IPS-18a (cell line): ENCODE data around the gene CCR5AS.
"Not testable (repeated sequence)": the region's sequence is repeated elsewhere in the genome, so short reads cannot be mapped to it uniquely, and the experiment has no call there.

Source experiments
- H3K27ac ChIP-seq: one replicate; pipeline ENCODE4 v1.5.1; 2013; ENCODE audit warnings: low read length
- H3K27me3 ChIP-seq: one replicate; pipeline ENCODE4 v1.6.1; 2013; ENCODE audit warnings: mild to moderate bottlenecking, low read length; ENCODE audit not compliant: control insufficient read depth, insufficient read depth
- H3K36me3 ChIP-seq: one replicate; pipeline ENCODE4 v1.6.1; 2013; ENCODE audit warnings: low read depth, low read length; ENCODE audit not compliant: control insufficient read depth
- H3K4me1 ChIP-seq: one replicate; pipeline ENCODE4 v1.6.1; 2013; ENCODE audit warnings: low read depth, low read length; ENCODE audit not compliant: control insufficient read depth
- H3K4me3 ChIP-seq: one replicate; pipeline ENCODE4 v1.5.1; 2013; ENCODE audit warnings: low read length
- H3K9ac ChIP-seq: one replicate; pipeline ENCODE4 v1.6.1; 2013; ENCODE audit warnings: mild to moderate bottlenecking, low read length, moderate library complexity
- H3K9me3 ChIP-seq: one replicate; pipeline ENCODE4 v1.6.1; 2013; ENCODE audit warnings: low read depth, low read length; ENCODE audit not compliant: control insufficient read depth

CCR5AS gene

GRCh38 chr3:46388847-46389246, 18.0 kb downstream of the CCR5AS start:
- H3K36me3 ChIP-seq, H3K4me1 ChIP-seq, H3K9me3 ChIP-seq, H3K4me3 ChIP-seq, H3K27me3 ChIP-seq, H3K9ac ChIP-seq, H3K27ac ChIP-seq: not testable (repeated sequence)

- H3K9me3 ChIP-seq, result no peaks in the 10 kb centered on the region
- H3K27ac ChIP-seq, result no peak overlapping the region
- H3K4me3 ChIP-seq, result no peak overlapping the region
- H3K9ac ChIP-seq, result no peak overlapping the region
- no peaks in the 10 kb centered on the region for H3K4me1 ChIP-seq
- no peaks in the 10 kb centered on the region for H3K27me3 ChIP-seq
- H3K36me3 ChIP-seq, result no peaks in the 10 kb centered on the region
Measured at GRCh38 chr3:46386205-46386604, 20.7 kb downstream of the CCR5AS start.

- Histone ChIP-seq H3K36me3 (no peaks in the 10 kb centered on the region), H3K9me3 (no peaks in the 10 kb centered on the region), H3K9ac (no peak overlapping the region), H3K27me3 (no peaks in the 10 kb centered on the region), H3K27ac (no peak overlapping the region), H3K4me1 (peaks cover 5% of the 10 kb centered on the region), H3K4me3 (no peak overlapping the region)
Measured at GRCh38 chr3:46383951-46384330, 22.9 kb downstream of the CCR5AS start.

GRCh38 chr3:46383211-46383950, 23.5 kb downstream of the CCR5AS start:
- H3K9me3 ChIP-seq, result no peaks in the 10 kb centered on the region
- no peak overlapping the region for H3K4me3 ChIP-seq
- H3K36me3 ChIP-seq, result no peaks in the 10 kb centered on the region
- no peaks in the 10 kb centered on the region for H3K27me3 ChIP-seq
- no peak overlapping the region for H3K27ac ChIP-seq
- H3K9ac ChIP-seq, result no peak overlapping the region
- H3K4me1 ChIP-seq, result peaks cover 5% of the 10 kb centered on the region

GRCh38 chr3:46381625-46382024, 25.2 kb downstream of the CCR5AS start:
- Histone ChIP-seq H3K27ac (no peak overlapping the region), H3K4me1 (peaks cover 5% of the 10 kb centered on the region), H3K27me3 (no peaks in the 10 kb centered on the region), H3K4me3 (no peak overlapping the region), H3K9me3 (no peaks in the 10 kb centered on the region), H3K36me3 (no peaks in the 10 kb centered on the region), H3K9ac (no peak overlapping the region)

- Histone ChIP-seq H3K9me3 (no peaks in the 10 kb centered on the region), H3K4me1 (peaks cover 8% of the 10 kb centered on the region), H3K4me3 (no peak overlapping the region), H3K36me3 (no peaks in the 10 kb centered on the region), H3K27ac (no peak overlapping the region), H3K27me3 (no peaks in the 10 kb centered on the region), H3K9ac (no peak overlapping the region)
Measured at GRCh38 chr3:46380471-46381221, 26.2 kb downstream of the CCR5AS start.

- Histone ChIP-seq H3K4me3 (no peak overlapping the region), H3K9me3 (no peaks in the 10 kb centered on the region), H3K4me1 (peaks cover 9% of the 10 kb centered on the region), H3K9ac (no peak overlapping the region), H3K27ac (no peak overlapping the region), H3K27me3 (no peaks in the 10 kb centered on the region), H3K36me3 (no peaks in the 10 kb centered on the region)
Measured at GRCh38 chr3:46378426-46378942, 28.4 kb downstream of the CCR5AS start.

GRCh38 chr3:46375814-46376213, 31.1 kb downstream of the CCR5AS start:
- H3K4me1 ChIP-seq, result peaks cover 9% of the 10 kb centered on the region

GRCh38 chr3:46375218-46375617, 31.6 kb downstream of the CCR5AS start:
- Histone ChIP-seq H3K27me3 (no peaks in the 10 kb centered on the region), H3K4me3 (no peak overlapping the region), H3K9ac (no peak overlapping the region)

More at GRCh38 chr3:46375814-46376213, 31.1 kb downstream of the CCR5AS start:
- no peaks in the 10 kb centered on the region for H3K36me3 ChIP-seq
- no peaks in the 10 kb centered on the region for H3K9me3 ChIP-seq
- H3K27me3 ChIP-seq, result no peaks in the 10 kb centered on the region
- no peak overlapping the region for H3K4me3 ChIP-seq
- H3K9ac ChIP-seq, result no peak overlapping the region
- no peak overlapping the region for H3K27ac ChIP-seq

GRCh38 chr3:46374755-46375154, 32.1 kb downstream of the CCR5AS start:
- Histone ChIP-seq H3K4me1 (peaks cover 4% of the 10 kb centered on the region), H3K4me3 (no peak overlapping the region), H3K9me3 (no peaks in the 10 kb centered on the region), H3K27ac (no peak overlapping the region), H3K9ac (no peak overlapping the region), H3K36me3 (no peaks in the 10 kb centered on the region), H3K27me3 (no peaks in the 10 kb centered on the region)

More at GRCh38 chr3:46375218-46375617, 31.6 kb downstream of the CCR5AS start:
- Histone ChIP-seq H3K36me3 (no peaks in the 10 kb centered on the region), H3K9me3 (no peaks in the 10 kb centered on the region), H3K4me1 (peaks cover 4% of the 10 kb centered on the region), H3K27ac (no peak overlapping the region)

GRCh38 chr3:46372492-46373359, 34.1 kb downstream of the CCR5AS start:
- peaks cover 4% of the 10 kb centered on the region for H3K4me1 ChIP-seq
- H3K9me3 ChIP-seq, result no peaks in the 10 kb centered on the region
- no peak overlapping the region for H3K9ac ChIP-seq
- H3K27ac ChIP-seq, result no peak overlapping the region
- H3K36me3 ChIP-seq, result no peaks in the 10 kb centered on the region
- no peak overlapping the region for H3K4me3 ChIP-seq
- no peaks in the 10 kb centered on the region for H3K27me3 ChIP-seq
